SJSA1 (cell line): ENCODE measurements around the gene CYP46A1. TPM values are rescaled to one million over a fixed set of nuclear protein-coding genes. Genes with fewer than 3 reads are reported as not detected.

Experiments
- DNase-seq, 2 experiments: peaks; one replicate each; pipeline ENCODE4 v3.0.0-alpha.2; 2015 to 2020; ENCODE audit warnings: low spot score in 2 of 2, low read depth in 1 of 2
- H3K27ac ChIP-seq: fragments of 250-450 bp; sonication (Bioruptor Pico); 2 replicates; pipeline ENCODE4 v1.5.1; 2020; ENCODE audit warnings: mild to moderate bottlenecking, moderate library complexity
- H3K27me3 ChIP-seq: fragments of 250-450 bp; sonication (Bioruptor Pico); replicated peaks from 2 replicates; pipeline ENCODE4 v1.5.1; 2020; ENCODE audit warnings: mild to moderate bottlenecking, moderate library complexity
- H3K36me3 ChIP-seq: fragments of 250-450 bp; sonication (Bioruptor Pico); 2 replicates; pipeline ENCODE4 v1.5.1; 2020; ENCODE audit warnings: mild to moderate bottlenecking
- H3K4me1 ChIP-seq: fragments of 250-450 bp; sonication (Bioruptor Pico); replicated peaks from 2 replicates; pipeline ENCODE4 v1.6.1; 2021; ENCODE audit warnings: mild to moderate bottlenecking
- H3K4me3 ChIP-seq: fragments of 250-450 bp; sonication (Bioruptor Pico); 2 replicates; pipeline ENCODE4 v1.5.1; 2020; ENCODE audit warnings: mild to moderate bottlenecking
- H3K9me3 ChIP-seq: fragments of 250-450 bp; sonication (Bioruptor Pico); replicated peaks from 2 replicates; pipeline ENCODE4 v1.5.1; 2020; ENCODE audit warnings: mild to moderate bottlenecking
- total RNA-seq: library from RNA; depleted of rRNA; stranded (reverse); fragments of >200 nt; shearing (Covaris generic); gene quantifications from 2 replicates; pipeline ENCODE4 v1.2.3, GENCODE V29; 2014

Gene CYP46A1
- total RNA-seq, 1 experiment from 2014 or later, result 0.21 TPM

- H3K27ac ChIP-seq, result no peak overlapping the region
- H3K27me3 ChIP-seq, result no peaks in the 10 kb centered on the region
- no peak overlapping the region for H3K4me3 ChIP-seq
- DNase-seq, result no peak
- no peaks in the 10 kb centered on the region for H3K36me3 ChIP-seq
- H3K4me1 ChIP-seq, result peaks cover 12% of the 10 kb centered on the region
- H3K9me3 ChIP-seq, result no peaks in the 10 kb centered on the region
Observed at GRCh38 chr14:99662846-99663245, 21.3 kb upstream of the CYP46A1 start.

DNA sequence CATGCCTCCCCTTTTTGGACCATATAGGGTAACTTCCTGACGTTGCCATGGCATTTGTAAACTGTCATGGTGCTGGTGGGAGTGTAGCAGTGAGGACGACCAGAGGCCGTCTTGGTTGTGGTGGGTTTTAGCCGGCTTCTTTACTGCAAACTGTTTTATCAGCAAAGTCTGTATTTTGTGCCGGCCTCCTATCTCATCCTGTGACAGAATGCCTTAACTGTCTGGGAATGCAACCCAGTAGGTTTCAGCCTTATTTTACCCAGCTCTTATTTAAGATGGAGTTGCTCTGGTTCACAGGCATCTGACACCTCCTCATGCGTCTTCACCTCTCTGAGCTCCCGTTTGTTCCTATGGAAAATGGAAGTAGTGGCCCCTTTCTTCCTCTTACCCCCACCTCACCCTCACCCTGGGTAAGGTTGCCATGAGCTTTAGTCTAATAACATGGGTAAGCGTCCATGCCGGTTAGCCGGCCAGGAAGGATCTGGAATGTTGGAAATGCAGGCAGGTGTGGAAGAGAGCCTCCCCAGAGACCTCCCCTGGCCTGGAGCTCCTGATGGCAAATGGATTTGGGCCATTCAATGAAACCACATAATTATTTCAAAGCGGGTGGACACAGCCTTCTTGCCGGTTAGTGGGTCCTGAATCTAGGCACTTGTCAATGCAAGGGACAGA lies 20.6 kb upstream of the CYP46A1 start:
- no peaks in the 10 kb centered on the region for H3K9me3 ChIP-seq
- no peaks in the 10 kb centered on the region for H3K27me3 ChIP-seq
- H3K4me1 ChIP-seq, result peaks cover 12% of the 10 kb centered on the region
- H3K27ac ChIP-seq, result no peak overlapping the region
- DNase-seq, result no peak
- no peaks in the 10 kb centered on the region for H3K36me3 ChIP-seq
- no peak overlapping the region for H3K4me3 ChIP-seq

- Histone ChIP-seq H3K9me3 (no peaks in the 10 kb centered on the region), H3K4me1 (peaks cover 12% of the 10 kb centered on the region), H3K27me3 (no peaks in the 10 kb centered on the region), H3K36me3 (no peaks in the 10 kb centered on the region), H3K4me3 (no peak overlapping the region), H3K27ac (no peak overlapping the region)
- no peak for DNase-seq
Observed at GRCh38 chr14:99664058-99664936, 19.8 kb upstream of the CYP46A1 start.

DNA sequence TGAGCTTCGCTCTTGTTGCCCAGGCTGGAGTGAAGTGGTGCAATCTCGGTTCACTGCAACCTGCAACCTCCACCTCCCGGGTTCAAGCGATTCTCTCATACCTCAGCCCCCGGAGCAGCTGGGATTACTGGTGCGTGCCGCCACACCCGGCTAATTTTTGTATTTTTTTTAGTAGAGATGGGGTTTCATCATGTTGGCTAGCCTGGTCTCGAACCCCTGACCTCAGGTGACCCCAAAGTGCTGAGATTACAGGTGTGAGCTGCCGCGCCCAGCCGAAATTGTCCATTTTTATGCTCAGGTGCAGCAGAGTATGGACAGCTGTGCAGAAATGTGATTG lies 19.2 kb upstream of the CYP46A1 start:
- H3K4me3 ChIP-seq, result no peak overlapping the region
- no peaks in the 10 kb centered on the region for H3K36me3 ChIP-seq
- no peaks in the 10 kb centered on the region for H3K27me3 ChIP-seq
- H3K9me3 ChIP-seq, result no peaks in the 10 kb centered on the region
- no peak for DNase-seq
- H3K27ac ChIP-seq, result no peak overlapping the region
- H3K4me1 ChIP-seq, result peaks cover 12% of the 10 kb centered on the region

DNA sequence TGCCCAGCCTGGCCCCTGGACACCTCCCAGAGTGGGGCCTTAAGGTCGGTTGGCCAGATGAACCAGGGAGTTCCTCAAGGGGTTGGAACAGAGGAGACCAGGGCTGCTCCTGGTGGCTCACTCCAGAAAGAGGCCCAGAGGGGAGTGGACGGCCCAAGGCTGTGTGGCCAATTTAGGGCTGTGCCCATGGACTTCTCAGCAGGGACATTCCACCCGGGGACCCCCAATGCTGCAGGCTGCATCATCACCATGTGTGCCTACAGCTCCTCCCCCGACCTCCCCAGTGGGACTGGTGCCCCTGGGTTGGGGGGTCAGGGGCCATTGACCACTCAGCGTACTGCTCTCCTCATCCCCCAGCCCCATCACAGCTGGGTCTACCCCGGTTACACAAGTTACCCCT lies 17.6 kb upstream of the CYP46A1 start:
- Histone ChIP-seq H3K4me1 (peaks cover 6% of the 10 kb centered on the region; the same call in 1 of the 2 replicates), H3K36me3 (no peaks in the 10 kb centered on the region), H3K27ac (no peak overlapping the region), H3K9me3 (no peaks in the 10 kb centered on the region), H3K4me3 (no peak overlapping the region), H3K27me3 (no peaks in the 10 kb centered on the region)
- DNase-seq, result no peak

GRCh38 chr14:99667045-99667444 lies 17.1 kb upstream of the CYP46A1 start:
- Histone ChIP-seq H3K4me1 (peaks cover 6% of the 10 kb centered on the region; the same call in 1 of the 2 replicates), H3K4me3 (no peak overlapping the region), H3K27me3 (no peaks in the 10 kb centered on the region), H3K9me3 (no peaks in the 10 kb centered on the region), H3K36me3 (no peaks in the 10 kb centered on the region), H3K27ac (no peak overlapping the region)
- DNase-seq, result no peak

- H3K27ac ChIP-seq, result no peak overlapping the region
- H3K36me3 ChIP-seq, result no peaks in the 10 kb centered on the region
- no peaks in the 10 kb centered on the region for H3K9me3 ChIP-seq
- H3K4me1 ChIP-seq, result peaks cover 6% of the 10 kb centered on the region
- no peak overlapping the region for H3K4me3 ChIP-seq
- DNase-seq, result no peak
- no peaks in the 10 kb centered on the region for H3K27me3 ChIP-seq
Observed at GRCh38 chr14:99667821-99668220, 16.3 kb upstream of the CYP46A1 start.

- no peak overlapping the region for H3K27ac ChIP-seq
- H3K36me3 ChIP-seq, result no peaks in the 10 kb centered on the region
- H3K27me3 ChIP-seq, result no peaks in the 10 kb centered on the region
- DNase-seq, result no peak
- H3K4me1 ChIP-seq, result peaks cover 6% of the 10 kb centered on the region
- no peak overlapping the region for H3K4me3 ChIP-seq
- H3K9me3 ChIP-seq, result no peaks in the 10 kb centered on the region
Observed at GRCh38 chr14:99668307-99669295, 15.5 kb upstream of the CYP46A1 start.

- no peak for DNase-seq
Observed at GRCh38 chr14:99670361-99671234, 13.5 kb upstream of the CYP46A1 start.

GRCh38 chr14:99671235-99672224 lies 12.6 kb upstream of the CYP46A1 start:
- Histone ChIP-seq H3K27me3 (no peaks in the 10 kb centered on the region), H3K4me1 (peaks cover 6% of the 10 kb centered on the region), H3K36me3 (no peaks in the 10 kb centered on the region), H3K9me3 (no peaks in the 10 kb centered on the region), H3K4me3 (no peak overlapping the region), H3K27ac (no peak overlapping the region)
- DNase-seq, result no peak

More at GRCh38 chr14:99670361-99671234, 13.5 kb upstream of the CYP46A1 start:
- H3K9me3 ChIP-seq, result no peaks in the 10 kb centered on the region
- H3K36me3 ChIP-seq, result no peaks in the 10 kb centered on the region
- H3K27me3 ChIP-seq, result no peaks in the 10 kb centered on the region
- H3K27ac ChIP-seq, result peak overlapping the region; percentile 8; the same call in 1 of the 2 replicates
- H3K4me1 ChIP-seq, result peaks cover 6% of the 10 kb centered on the region
- no peak overlapping the region for H3K4me3 ChIP-seq

DNA sequence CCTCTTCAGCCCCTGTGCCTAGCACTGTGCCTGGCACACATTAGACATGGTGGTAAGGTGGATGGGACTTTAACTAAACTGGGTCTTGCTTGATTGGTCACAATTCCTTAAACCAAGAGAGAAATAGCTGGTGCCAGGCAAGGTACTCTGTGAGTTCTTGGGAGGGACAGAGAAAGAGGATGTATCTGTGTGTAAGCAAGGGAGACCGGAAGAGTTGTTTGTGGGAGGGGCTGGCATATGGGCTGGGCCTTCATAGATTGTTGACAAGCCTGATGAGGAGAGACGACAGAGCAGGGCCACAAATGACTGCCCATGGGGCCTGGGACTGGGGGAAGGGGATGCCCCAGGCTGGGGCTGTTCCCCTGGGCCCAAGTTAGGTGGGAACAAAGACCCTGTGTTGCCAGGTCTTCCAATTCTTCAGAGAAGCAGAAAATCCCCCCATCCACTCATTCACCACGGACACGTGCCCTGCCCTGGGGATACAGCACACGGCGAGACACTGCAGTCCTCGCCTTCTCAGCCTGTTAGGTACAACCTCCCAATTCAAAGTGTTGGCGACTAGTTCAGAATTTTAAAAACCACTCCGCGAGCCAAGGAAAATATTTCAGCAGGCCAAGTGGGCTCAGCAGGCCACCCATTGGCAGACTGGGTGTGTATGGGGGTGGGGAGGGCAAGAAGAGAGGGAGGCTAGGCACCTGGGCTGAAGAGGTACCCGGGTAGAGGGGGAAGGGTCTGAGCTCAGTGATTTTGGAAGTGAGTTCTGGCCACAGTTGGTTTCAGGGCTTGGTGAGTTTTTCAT lies 11.4 kb upstream of the CYP46A1 start:
- no peaks in the 10 kb centered on the region for H3K9me3 ChIP-seq
- no peaks in the 10 kb centered on the region for H3K27me3 ChIP-seq
- no peaks in the 10 kb centered on the region for H3K36me3 ChIP-seq
- no peak overlapping the region for H3K27ac ChIP-seq
- no peak for DNase-seq
- no peak overlapping the region for H3K4me3 ChIP-seq
- H3K4me1 ChIP-seq, result peaks cover 10% of the 10 kb centered on the region
